ENCODE data around the gene PARP14. TPM values are rescaled to one million over a fixed set of nuclear protein-coding genes. Genes with fewer than 3 reads are reported as not detected.

PARP14 gene
- polyA plus RNA-seq, 1 donor from 2014 or later, result not detected

GRCh38 chr3:122691195-122691594 lies 10.6 kb downstream of the PARP14 start:
- Histone ChIP-seq H3K79me2 (replicated peaks; ENCODE audit: insufficient read depth, low read length) (no peaks in the 10 kb centered on the region), H3K4me3 (ENCODE audit: low read length) (no peak overlapping the region), H3K27me3 (ENCODE audit: insufficient read depth, low read depth, low read length) (no peaks in the 10 kb centered on the region), H3K9me3 (ENCODE audit: low read length) (no peaks in the 10 kb centered on the region), H2AFZ (ENCODE audit: low read depth, low read length) (no peak overlapping the region), H3K27ac (ENCODE audit: low read length) (no peak overlapping the region), H3F3A (ENCODE audit: insufficient read depth, low read length, poor library complexity, severe bottlenecking) (no peaks in the 10 kb centered on the region), H3K36me3 (ENCODE audit: insufficient read depth, low read length) (no peaks in the 10 kb centered on the region), H3K4me2 (ENCODE audit: low read length) (no peak overlapping the region), H3K9ac (ENCODE audit: low read length) (no peak overlapping the region), H3K9me2 (ENCODE audit: insufficient read depth, low read length) (no peaks in the 10 kb centered on the region), H4K20me1 (ENCODE audit: insufficient read depth) (no peaks in the 10 kb centered on the region)
- TF ChIP-seq POLR2AphosphoS5 (IDR thresholded peaks at IDR 0.05) (no peak), TAF1 (IDR thresholded peaks at IDR 0.05; ENCODE audit: low read depth) (no peak), EZH2 (IDR thresholded peaks at IDR 0.05; ENCODE audit: borderline replicate concordance, insufficient read depth, low read length, poor library complexity, severe bottlenecking) (no peak)

GRCh38 chr3:122692674-122693073 lies 12.0 kb downstream of the PARP14 start:
- Histone ChIP-seq H3K79me2 (replicated peaks; ENCODE audit: insufficient read depth, low read length) (no peaks in the 10 kb centered on the region), H3F3A (ENCODE audit: insufficient read depth, low read length, poor library complexity, severe bottlenecking) (no peaks in the 10 kb centered on the region), H3K9me3 (ENCODE audit: low read length) (no peaks in the 10 kb centered on the region), H3K27ac (ENCODE audit: low read length) (no peak overlapping the region), H2AFZ (ENCODE audit: low read depth, low read length) (no peak overlapping the region), H3K27me3 (ENCODE audit: insufficient read depth, low read depth, low read length) (no peaks in the 10 kb centered on the region), H3K36me3 (ENCODE audit: insufficient read depth, low read length) (no peaks in the 10 kb centered on the region), H3K9ac (ENCODE audit: low read length) (no peak overlapping the region), H3K4me2 (ENCODE audit: low read length) (no peak overlapping the region), H3K9me2 (ENCODE audit: insufficient read depth, low read length) (no peaks in the 10 kb centered on the region), H3K4me3 (ENCODE audit: low read length) (no peak overlapping the region), H4K20me1 (ENCODE audit: insufficient read depth) (no peaks in the 10 kb centered on the region)
- no peak for TF ChIP-seq RAD21 (conservative IDR thresholded peaks at IDR 0.05)
- TF ChIP-seq POLR2AphosphoS5 (IDR thresholded peaks at IDR 0.05), result no peak
- TF ChIP-seq SMC3 (conservative IDR thresholded peaks at IDR 0.05; ENCODE audit: poor library complexity), result no peak
- TF ChIP-seq CTCF (IDR thresholded peaks at IDR 0.05; ENCODE audit: poor library complexity, severe bottlenecking), result no peak
- TF ChIP-seq MXI1 (conservative IDR thresholded peaks at IDR 0.05; ENCODE audit: poor library complexity, severe bottlenecking), result no peak
- no peak for TF ChIP-seq TAF1 (IDR thresholded peaks at IDR 0.05; ENCODE audit: low read depth)
- no peak for TF ChIP-seq EZH2 (IDR thresholded peaks at IDR 0.05; ENCODE audit: borderline replicate concordance, insufficient read depth, low read length, poor library complexity, severe bottlenecking)

- no peak overlapping the region for H3K4me3 ChIP-seq (ENCODE audit: low read length)
- no peaks in the 10 kb centered on the region for H4K20me1 ChIP-seq (ENCODE audit: insufficient read depth)
- no peaks in the 10 kb centered on the region for H3K9me2 ChIP-seq (ENCODE audit: insufficient read depth, low read length)
- no peaks in the 10 kb centered on the region for H3F3A ChIP-seq (ENCODE audit: insufficient read depth, low read length, poor library complexity, severe bottlenecking)
- no peak overlapping the region for H3K9ac ChIP-seq (ENCODE audit: low read length)
- no peaks in the 10 kb centered on the region for H3K27me3 ChIP-seq (ENCODE audit: insufficient read depth, low read depth, low read length)
- no peaks in the 10 kb centered on the region for H3K36me3 ChIP-seq (ENCODE audit: insufficient read depth, low read length)
- TF ChIP-seq MXI1 (conservative IDR thresholded peaks at IDR 0.05; ENCODE audit: poor library complexity, severe bottlenecking) (no peak), POLR2AphosphoS5 (IDR thresholded peaks at IDR 0.05) (no peak)
- H3K27ac ChIP-seq (ENCODE audit: low read length), result no peak overlapping the region
- H2AFZ ChIP-seq (ENCODE audit: low read depth, low read length), result no peak overlapping the region
- no peaks in the 10 kb centered on the region for H3K9me3 ChIP-seq (ENCODE audit: low read length)
- H3K4me2 ChIP-seq (ENCODE audit: low read length), result no peak overlapping the region
- no peaks in the 10 kb centered on the region for H3K79me2 ChIP-seq (replicated peaks; ENCODE audit: insufficient read depth, low read length)
Observed at GRCh38 chr3:122694966-122695365, 14.3 kb downstream of the PARP14 start.

GRCh38 chr3:122695927-122696561 lies 15.4 kb downstream of the PARP14 start:
- Histone ChIP-seq H3K9me3 (ENCODE audit: low read length) (no peaks in the 10 kb centered on the region), H3K79me2 (replicated peaks; ENCODE audit: insufficient read depth, low read length) (no peaks in the 10 kb centered on the region)
- TF ChIP-seq SMC3 (conservative IDR thresholded peaks at IDR 0.05; ENCODE audit: poor library complexity) (no peak), EP300 (conservative IDR thresholded peaks at IDR 0.05; ENCODE audit: poor library complexity, severe bottlenecking) (no peak), EZH2 (IDR thresholded peaks at IDR 0.05; ENCODE audit: borderline replicate concordance, insufficient read depth, low read length, poor library complexity, severe bottlenecking) (no peak), CTCF (IDR thresholded peaks at IDR 0.05; ENCODE audit: poor library complexity, severe bottlenecking) (no peak), REST (IDR thresholded peaks at IDR 0.05; ENCODE audit: borderline replicate concordance) (no peak), POLR2AphosphoS5 (IDR thresholded peaks at IDR 0.05) (no peak), TAF1 (IDR thresholded peaks at IDR 0.05; ENCODE audit: low read depth) (no peak)

More at GRCh38 chr3:122695927-122696561, 15.4 kb downstream of the PARP14 start:
- no peaks in the 10 kb centered on the region for H3K27me3 ChIP-seq (ENCODE audit: insufficient read depth, low read depth, low read length)
- no peaks in the 10 kb centered on the region for H3F3A ChIP-seq (ENCODE audit: insufficient read depth, low read length, poor library complexity, severe bottlenecking)
- no peaks in the 10 kb centered on the region for H3K9me2 ChIP-seq (ENCODE audit: insufficient read depth, low read length)
- H3K9ac ChIP-seq (ENCODE audit: low read length), result no peak overlapping the region
- H3K36me3 ChIP-seq (ENCODE audit: insufficient read depth, low read length), result no peaks in the 10 kb centered on the region
- no peak overlapping the region for H2AFZ ChIP-seq (ENCODE audit: low read depth, low read length)
- no peak overlapping the region for H3K27ac ChIP-seq (ENCODE audit: low read length)
- no peaks in the 10 kb centered on the region for H4K20me1 ChIP-seq (ENCODE audit: insufficient read depth)
- H3K4me3 ChIP-seq (ENCODE audit: low read length), result no peak overlapping the region
- no peak overlapping the region for H3K4me2 ChIP-seq (ENCODE audit: low read length)

Measured in neural cell (in vitro differentiated cells).